HEK293 (cell line): ENCODE measurements around the gene TMPRSS7.

Experiments used
- KLF10 ChIP-seq: fragments of 450-650 bp; IDR thresholded peaks from 2 replicates; pipeline ENCODE4 v1.5.1; 2018; ENCODE audit warnings: missing biosample characterization, mild to moderate bottlenecking, missing genetic modification characterization
- KLF9 ChIP-seq: fragments of 450-650 bp; formaldehyde crosslinking; IDR thresholded peaks from 2 replicates; pipeline ENCODE4 v1.5.1; 2016; ENCODE audit warnings: missing biosample characterization, missing genetic modification characterization, low read depth
- SP2 ChIP-seq: fragments of 450-650 bp; formaldehyde crosslinking; IDR thresholded peaks from 2 replicates; pipeline ENCODE4 v1.5.1; 2016; ENCODE audit warnings: missing biosample characterization, missing genetic modification characterization
- SP7 ChIP-seq: fragments of 450-650 bp; formaldehyde crosslinking; IDR thresholded peaks from 2 replicates; pipeline ENCODE4 v1.5.1; 2016; ENCODE audit warnings: missing biosample characterization, missing genetic modification characterization
- ZBTB21 ChIP-seq: fragments of 450-650 bp; formaldehyde crosslinking; IDR thresholded peaks from 2 replicates; pipeline ENCODE4 v1.5.1; 2017; ENCODE audit warnings: missing biosample characterization, missing genetic modification characterization
- ZNF544 ChIP-seq: fragments of 450-650 bp; formaldehyde crosslinking; IDR thresholded peaks from 2 replicates; pipeline ENCODE4 v1.5.0; 2017; ENCODE audit warnings: missing biosample characterization, missing genetic modification characterization
- ZNF843 ChIP-seq: fragments of 450-650 bp; formaldehyde crosslinking; IDR thresholded peaks from 2 replicates; pipeline ENCODE4 v1.5.1; 2016; ENCODE audit warnings: missing biosample characterization, missing genetic modification characterization
- TF ChIP-seq, protein P1 (sequence below): fragments of 450-650 bp; formaldehyde crosslinking; IDR thresholded peaks from 2 replicates; pipeline ENCODE4 v1.5.1; 2016; ENCODE audit warnings: missing biosample characterization, missing genetic modification characterization

- TF ChIP-seq ZNF544, result no peak
- TF ChIP-seq SP2 (tag by site-specific recombination), result no peak
- TF ChIP-seq KLF10 (tag by site-specific recombination), result no peak
- TF ChIP-seq, protein P1, sequence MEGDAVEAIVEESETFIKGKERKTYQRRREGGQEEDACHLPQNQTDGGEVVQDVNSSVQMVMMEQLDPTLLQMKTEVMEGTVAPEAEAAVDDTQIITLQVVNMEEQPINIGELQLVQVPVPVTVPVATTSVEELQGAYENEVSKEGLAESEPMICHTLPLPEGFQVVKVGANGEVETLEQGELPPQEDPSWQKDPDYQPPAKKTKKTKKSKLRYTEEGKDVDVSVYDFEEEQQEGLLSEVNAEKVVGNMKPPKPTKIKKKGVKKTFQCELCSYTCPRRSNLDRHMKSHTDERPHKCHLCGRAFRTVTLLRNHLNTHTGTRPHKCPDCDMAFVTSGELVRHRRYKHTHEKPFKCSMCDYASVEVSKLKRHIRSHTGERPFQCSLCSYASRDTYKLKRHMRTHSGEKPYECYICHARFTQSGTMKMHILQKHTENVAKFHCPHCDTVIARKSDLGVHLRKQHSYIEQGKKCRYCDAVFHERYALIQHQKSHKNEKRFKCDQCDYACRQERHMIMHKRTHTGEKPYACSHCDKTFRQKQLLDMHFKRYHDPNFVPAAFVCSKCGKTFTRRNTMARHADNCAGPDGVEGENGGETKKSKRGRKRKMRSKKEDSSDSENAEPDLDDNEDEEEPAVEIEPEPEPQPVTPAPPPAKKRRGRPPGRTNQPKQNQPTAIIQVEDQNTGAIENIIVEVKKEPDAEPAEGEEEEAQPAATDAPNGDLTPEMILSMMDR (tag by site-specific recombination), result no peak
- no peak for TF ChIP-seq KLF9 (tag by site-specific recombination)
- TF ChIP-seq ZBTB21 (tag by site-specific recombination), result no peak
- no peak for TF ChIP-seq SP7 (tag by site-specific recombination)
- TF ChIP-seq ZNF843, result no peak
These were observed 48.7 kb downstream of the TMPRSS7 start for GRCh38 chr3:112083239-112083638.
